Measurements from ENCODE around the gene SRC.
"Not testable (repeated sequence)": the region's sequence is repeated elsewhere in the genome, so short reads cannot be mapped to it uniquely, and the experiment has no call there.

SRC gene

DNA sequence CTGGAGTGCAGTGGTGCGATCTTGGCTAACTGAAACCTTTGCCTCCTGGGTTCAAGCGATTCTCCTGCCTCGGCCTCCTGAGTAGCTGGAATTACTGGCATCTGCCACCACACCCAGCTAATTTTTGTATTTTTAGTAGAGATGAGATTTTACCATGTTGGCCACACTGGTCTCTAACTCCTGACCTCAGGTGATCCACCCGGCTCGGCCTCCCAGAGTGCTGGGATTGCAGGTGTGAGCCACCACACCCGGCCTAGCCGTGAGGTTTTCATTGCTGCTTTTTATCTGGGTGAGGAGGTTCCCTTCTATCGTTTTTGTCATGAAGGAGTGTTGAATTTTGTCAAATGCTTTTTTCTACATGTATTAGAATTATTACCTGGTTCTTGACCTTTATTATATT lies 23.9 kb downstream of the SRC start:
- TF ChIP-seq ESRRG (CRISPR knock-in tag; IDR thresholded peaks at IDR 0.05) (no peak), TCF4 (CRISPR knock-in tag; IDR thresholded peaks at IDR 0.05; ENCODE audit: borderline replicate concordance) (no peak), ZNF565 (CRISPR knock-in tag; conservative IDR thresholded peaks at IDR 0.05; ENCODE audit: low read depth) (no peak), ARNTL (CRISPR knock-in tag; IDR thresholded peaks at IDR 0.05; ENCODE audit: borderline replicate concordance, low read depth) (no peak), GLIS3 (CRISPR knock-in tag; IDR thresholded peaks at IDR 0.05) (no peak), BACH2 (CRISPR knock-in tag; IDR thresholded peaks at IDR 0.05; ENCODE audit: borderline replicate concordance) (no peak), SNAI2 (CRISPR knock-in tag; IDR thresholded peaks at IDR 0.05) (no peak), ZNF8 (CRISPR knock-in tag; IDR thresholded peaks at IDR 0.05) (no peak), ZFP3 (CRISPR knock-in tag; IDR thresholded peaks at IDR 0.05) (no peak), ZC3H10 (CRISPR knock-in tag; IDR thresholded peaks at IDR 0.05) (no peak), ZNF70 (CRISPR knock-in tag; IDR thresholded peaks at IDR 0.05) (no peak), ISL1 (CRISPR knock-in tag; IDR thresholded peaks at IDR 0.05) (no peak), ZFP30 (CRISPR knock-in tag; IDR thresholded peaks at IDR 0.05) (no peak), TOX (CRISPR knock-in tag; IDR thresholded peaks at IDR 0.05; ENCODE audit: borderline replicate concordance) (no peak)
- TF ChIP-seq, protein P1, sequence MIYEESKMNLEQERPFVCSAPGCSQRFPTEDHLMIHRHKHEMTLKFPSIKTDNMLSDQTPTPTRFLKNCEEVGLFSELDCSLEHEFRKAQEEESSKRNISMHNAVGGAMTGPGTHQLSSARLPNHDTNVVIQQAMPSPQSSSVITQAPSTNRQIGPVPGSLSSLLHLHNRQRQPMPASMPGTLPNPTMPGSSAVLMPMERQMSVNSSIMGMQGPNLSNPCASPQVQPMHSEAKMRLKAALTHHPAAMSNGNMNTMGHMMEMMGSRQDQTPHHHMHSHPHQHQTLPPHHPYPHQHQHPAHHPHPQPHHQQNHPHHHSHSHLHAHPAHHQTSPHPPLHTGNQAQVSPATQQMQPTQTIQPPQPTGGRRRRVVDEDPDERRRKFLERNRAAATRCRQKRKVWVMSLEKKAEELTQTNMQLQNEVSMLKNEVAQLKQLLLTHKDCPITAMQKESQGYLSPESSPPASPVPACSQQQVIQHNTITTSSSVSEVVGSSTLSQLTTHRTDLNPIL (CRISPR knock-in tag; IDR thresholded peaks at IDR 0.05; ENCODE audit: low read depth) = no peak
- TF ChIP-seq, protein P2, sequence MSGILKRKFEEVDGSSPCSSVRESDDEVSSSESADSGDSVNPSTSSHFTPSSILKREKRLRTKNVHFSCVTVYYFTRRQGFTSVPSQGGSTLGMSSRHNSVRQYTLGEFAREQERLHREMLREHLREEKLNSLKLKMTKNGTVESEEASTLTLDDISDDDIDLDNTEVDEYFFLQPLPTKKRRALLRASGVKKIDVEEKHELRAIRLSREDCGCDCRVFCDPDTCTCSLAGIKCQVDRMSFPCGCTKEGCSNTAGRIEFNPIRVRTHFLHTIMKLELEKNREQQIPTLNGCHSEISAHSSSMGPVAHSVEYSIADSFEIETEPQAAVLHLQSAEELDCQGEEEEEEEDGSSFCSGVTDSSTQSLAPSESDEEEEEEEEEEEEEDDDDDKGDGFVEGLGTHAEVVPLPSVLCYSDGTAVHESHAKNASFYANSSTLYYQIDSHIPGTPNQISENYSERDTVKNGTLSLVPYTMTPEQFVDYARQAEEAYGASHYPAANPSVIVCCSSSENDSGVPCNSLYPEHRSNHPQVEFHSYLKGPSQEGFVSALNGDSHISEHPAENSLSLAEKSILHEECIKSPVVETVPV (CRISPR knock-in tag; IDR thresholded peaks at IDR 0.05) = no peak
- TF ChIP-seq, protein P3, sequence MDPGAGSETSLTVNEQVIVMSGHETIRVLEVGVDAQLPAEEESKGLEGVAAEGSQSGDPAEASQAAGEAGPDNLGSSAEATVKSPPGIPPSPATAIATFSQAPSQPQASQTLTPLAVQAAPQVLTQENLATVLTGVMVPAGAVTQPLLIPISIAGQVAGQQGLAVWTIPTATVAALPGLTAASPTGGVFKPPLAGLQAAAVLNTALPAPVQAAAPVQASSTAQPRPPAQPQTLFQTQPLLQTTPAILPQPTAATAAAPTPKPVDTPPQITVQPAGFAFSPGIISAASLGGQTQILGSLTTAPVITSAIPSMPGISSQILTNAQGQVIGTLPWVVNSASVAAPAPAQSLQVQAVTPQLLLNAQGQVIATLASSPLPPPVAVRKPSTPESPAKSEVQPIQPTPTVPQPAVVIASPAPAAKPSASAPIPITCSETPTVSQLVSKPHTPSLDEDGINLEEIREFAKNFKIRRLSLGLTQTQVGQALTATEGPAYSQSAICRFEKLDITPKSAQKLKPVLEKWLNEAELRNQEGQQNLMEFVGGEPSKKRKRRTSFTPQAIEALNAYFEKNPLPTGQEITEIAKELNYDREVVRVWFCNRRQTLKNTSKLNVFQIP (CRISPR knock-in tag; IDR thresholded peaks at IDR 0.05; ENCODE audit: borderline replicate concordance, low read depth) = no peak

DNA sequence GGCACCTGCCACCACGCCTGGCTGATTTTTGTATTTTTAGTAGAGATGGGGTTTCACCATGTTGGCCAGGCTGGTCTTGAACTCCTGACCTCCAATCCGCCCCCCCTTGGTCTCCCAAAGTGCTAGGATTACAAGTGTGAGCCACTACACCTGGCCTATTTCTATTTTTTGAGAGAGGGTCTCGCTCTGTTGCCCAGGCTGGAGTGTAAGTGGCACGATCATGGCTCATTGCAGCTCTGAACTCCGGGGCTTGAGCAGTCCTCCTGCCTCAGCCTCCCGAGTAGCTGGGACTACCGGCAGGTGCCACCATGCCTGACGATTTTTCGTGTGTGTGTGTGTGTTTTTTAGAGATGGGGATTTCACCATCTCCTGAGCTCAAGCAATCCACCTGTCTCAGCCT lies 25.9 kb downstream of the SRC start:
- ATAC-seq = not testable (repeated sequence)

More for the DNA sequence above, 23.9 kb downstream of the SRC start:
- no peak for ATAC-seq

DNA sequence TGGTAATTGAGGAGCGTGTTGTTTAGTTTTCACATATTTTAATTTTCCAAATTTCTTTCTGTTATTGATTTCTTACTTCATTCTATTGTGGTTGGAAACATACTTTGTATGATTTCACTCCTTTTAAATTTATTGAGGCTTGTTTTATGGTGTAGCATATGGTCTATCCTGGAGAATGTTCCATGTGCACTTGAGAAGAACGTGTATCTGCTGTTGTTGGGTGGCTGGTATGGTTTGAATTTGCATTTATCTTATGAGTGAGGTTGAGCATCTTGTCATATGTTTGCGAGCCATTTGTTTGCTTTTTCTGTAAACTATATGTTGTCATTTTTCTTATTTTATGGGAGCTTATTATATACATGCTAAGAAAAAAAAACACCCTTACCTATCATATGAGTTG lies 26.5 kb downstream of the SRC start:
- ATAC-seq = no peak
- TF ChIP-seq PPARA (CRISPR knock-in tag; IDR thresholded peaks at IDR 0.05; ENCODE audit: borderline replicate concordance) (no peak), CSDC2 (CRISPR knock-in tag; IDR thresholded peaks at IDR 0.05) (no peak), BACH2 (CRISPR knock-in tag; IDR thresholded peaks at IDR 0.05; ENCODE audit: borderline replicate concordance) (no peak)
- TF ChIP-seq, protein P4, sequence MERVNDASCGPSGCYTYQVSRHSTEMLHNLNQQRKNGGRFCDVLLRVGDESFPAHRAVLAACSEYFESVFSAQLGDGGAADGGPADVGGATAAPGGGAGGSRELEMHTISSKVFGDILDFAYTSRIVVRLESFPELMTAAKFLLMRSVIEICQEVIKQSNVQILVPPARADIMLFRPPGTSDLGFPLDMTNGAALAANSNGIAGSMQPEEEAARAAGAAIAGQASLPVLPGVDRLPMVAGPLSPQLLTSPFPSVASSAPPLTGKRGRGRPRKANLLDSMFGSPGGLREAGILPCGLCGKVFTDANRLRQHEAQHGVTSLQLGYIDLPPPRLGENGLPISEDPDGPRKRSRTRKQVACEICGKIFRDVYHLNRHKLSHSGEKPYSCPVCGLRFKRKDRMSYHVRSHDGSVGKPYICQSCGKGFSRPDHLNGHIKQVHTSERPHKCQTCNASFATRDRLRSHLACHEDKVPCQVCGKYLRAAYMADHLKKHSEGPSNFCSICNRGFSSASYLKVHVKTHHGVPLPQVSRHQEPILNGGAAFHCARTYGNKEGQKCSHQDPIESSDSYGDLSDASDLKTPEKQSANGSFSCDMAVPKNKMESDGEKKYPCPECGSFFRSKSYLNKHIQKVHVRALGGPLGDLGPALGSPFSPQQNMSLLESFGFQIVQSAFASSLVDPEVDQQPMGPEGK (CRISPR knock-in tag; IDR thresholded peaks at IDR 0.05; ENCODE audit: borderline replicate concordance) = no peak
- TF ChIP-seq, protein P5, sequence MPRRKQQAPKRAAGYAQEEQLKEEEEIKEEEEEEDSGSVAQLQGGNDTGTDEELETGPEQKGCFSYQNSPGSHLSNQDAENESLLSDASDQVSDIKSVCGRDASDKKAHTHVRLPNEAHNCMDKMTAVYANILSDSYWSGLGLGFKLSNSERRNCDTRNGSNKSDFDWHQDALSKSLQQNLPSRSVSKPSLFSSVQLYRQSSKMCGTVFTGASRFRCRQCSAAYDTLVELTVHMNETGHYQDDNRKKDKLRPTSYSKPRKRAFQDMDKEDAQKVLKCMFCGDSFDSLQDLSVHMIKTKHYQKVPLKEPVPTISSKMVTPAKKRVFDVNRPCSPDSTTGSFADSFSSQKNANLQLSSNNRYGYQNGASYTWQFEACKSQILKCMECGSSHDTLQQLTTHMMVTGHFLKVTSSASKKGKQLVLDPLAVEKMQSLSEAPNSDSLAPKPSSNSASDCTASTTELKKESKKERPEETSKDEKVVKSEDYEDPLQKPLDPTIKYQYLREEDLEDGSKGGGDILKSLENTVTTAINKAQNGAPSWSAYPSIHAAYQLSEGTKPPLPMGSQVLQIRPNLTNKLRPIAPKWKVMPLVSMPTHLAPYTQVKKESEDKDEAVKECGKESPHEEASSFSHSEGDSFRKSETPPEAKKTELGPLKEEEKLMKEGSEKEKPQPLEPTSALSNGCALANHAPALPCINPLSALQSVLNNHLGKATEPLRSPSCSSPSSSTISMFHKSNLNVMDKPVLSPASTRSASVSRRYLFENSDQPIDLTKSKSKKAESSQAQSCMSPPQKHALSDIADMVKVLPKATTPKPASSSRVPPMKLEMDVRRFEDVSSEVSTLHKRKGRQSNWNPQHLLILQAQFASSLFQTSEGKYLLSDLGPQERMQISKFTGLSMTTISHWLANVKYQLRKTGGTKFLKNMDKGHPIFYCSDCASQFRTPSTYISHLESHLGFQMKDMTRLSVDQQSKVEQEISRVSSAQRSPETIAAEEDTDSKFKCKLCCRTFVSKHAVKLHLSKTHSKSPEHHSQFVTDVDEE (CRISPR knock-in tag; IDR thresholded peaks at IDR 0.05) = no peak
